ENCODE data around the gene CUX1. TPM values are rescaled to one million over a fixed set of nuclear protein-coding genes. Genes with fewer than 3 reads are reported as not detected.
"Not testable (repeated sequence)": the region's sequence is repeated elsewhere in the genome, so short reads cannot be mapped to it uniquely, and the experiment has no call there.

CUX1 gene
- total RNA-seq, 2 experiments from 2014 or later, result 30.7 to 31.2 TPM

- H3K9me3 Mint-ChIP-seq (ENCODE audit: insufficient read depth); H3K27ac Mint-ChIP-seq; POLR2A ChIA-PET; CTCF ChIA-PET; DNase-seq; H3K4me3 Mint-ChIP-seq; H3K27me3 Mint-ChIP-seq (ENCODE audit: low read depth); ATAC-seq; H3K36me3 Mint-ChIP-seq (ENCODE audit: low read depth): not testable (repeated sequence)
- peaks cover 14% of the 10 kb centered on the region for H3K4me1 Mint-ChIP-seq (ENCODE audit: low read depth)
Measured at GRCh38 chr7:101988060-101988459, 170.6 kb downstream of the CUX1 start.

GRCh38 chr7:101988513-101988912 lies 171.1 kb downstream of the CUX1 start:
- Mint-ChIP-seq H3K27me3 (ENCODE audit: low read depth) (no peaks in the 10 kb centered on the region), H3K4me1 (ENCODE audit: low read depth) (peaks cover 14% of the 10 kb centered on the region), H3K4me3 (no peak overlapping the region), H3K27ac (no peak overlapping the region), H3K36me3 (ENCODE audit: low read depth) (no peaks in the 10 kb centered on the region), H3K9me3 (ENCODE audit: insufficient read depth) (no peaks in the 10 kb centered on the region)
- no peak for DNase-seq
- ChIA-PET POLR2A (no interaction called here), CTCF (no interaction called here)
- ATAC-seq, result no peak

GRCh38 chr7:101989101-101989500 lies 171.7 kb downstream of the CUX1 start:
- no peak for DNase-seq
- no peaks in the 10 kb centered on the region for H3K27me3 Mint-ChIP-seq (ENCODE audit: low read depth)
- H3K36me3 Mint-ChIP-seq (ENCODE audit: low read depth), result no peaks in the 10 kb centered on the region
- H3K9me3 Mint-ChIP-seq (ENCODE audit: insufficient read depth), result no peaks in the 10 kb centered on the region
- CTCF ChIA-PET, result no interaction called here
- POLR2A ChIA-PET, result no interaction called here
- peaks cover 14% of the 10 kb centered on the region for H3K4me1 Mint-ChIP-seq (ENCODE audit: low read depth)
- no peak for ATAC-seq
- no peak overlapping the region for H3K27ac Mint-ChIP-seq
- H3K4me3 Mint-ChIP-seq, result no peak overlapping the region

GRCh38 chr7:101990811-101991418 lies 173.5 kb downstream of the CUX1 start:
- no peaks in the 10 kb centered on the region for H3K27me3 Mint-ChIP-seq (ENCODE audit: low read depth)
- ATAC-seq (peak; percentile 35), DNase-seq (peak; percentile 22)
- H3K9me3 Mint-ChIP-seq (ENCODE audit: insufficient read depth), result no peaks in the 10 kb centered on the region
- peak overlapping the region; percentile 48 for H3K27ac Mint-ChIP-seq
- ChIA-PET POLR2A (interaction anchor here (1.5 kb wide), 1 partner anchor 11 kb away, joined by 3 read pairs; no protein-coding TSS in a partner anchor), CTCF (interaction anchor here (0.7 kb wide), 1 partner anchor 255 kb away, joined by 3 read pairs; no protein-coding TSS in a partner anchor)
- peaks cover 10% of the 10 kb centered on the region for H3K4me1 Mint-ChIP-seq (ENCODE audit: low read depth)
- no peaks in the 10 kb centered on the region for H3K36me3 Mint-ChIP-seq (ENCODE audit: low read depth)
- peak overlapping the region; percentile 60 for H3K4me3 Mint-ChIP-seq

GRCh38 chr7:101991860-101992259 lies 174.4 kb downstream of the CUX1 start:
- CTCF ChIA-PET, result no interaction called here
- POLR2A ChIA-PET, result interaction anchor here (1.5 kb wide), 1 partner anchor 10 kb away, joined by 3 read pairs; no protein-coding TSS in a partner anchor
- H3K9me3 Mint-ChIP-seq (ENCODE audit: insufficient read depth), result no peaks in the 10 kb centered on the region
- no peak overlapping the region for H3K4me3 Mint-ChIP-seq
- DNase-seq (no peak), ATAC-seq (no peak)
- H3K36me3 Mint-ChIP-seq (ENCODE audit: low read depth), result no peaks in the 10 kb centered on the region
- no peaks in the 10 kb centered on the region for H3K27me3 Mint-ChIP-seq (ENCODE audit: low read depth)
- H3K4me1 Mint-ChIP-seq (ENCODE audit: low read depth), result peaks cover 10% of the 10 kb centered on the region
- H3K27ac Mint-ChIP-seq, result no peak overlapping the region

GRCh38 chr7:101993311-101993710 lies 175.9 kb downstream of the CUX1 start:
- H3K27ac Mint-ChIP-seq, result no peak overlapping the region
- POLR2A ChIA-PET, result no interaction called here
- H3K4me3 Mint-ChIP-seq, result no peak overlapping the region
- DNase-seq (no peak), ATAC-seq (no peak)
- H3K9me3 Mint-ChIP-seq (ENCODE audit: insufficient read depth), result no peaks in the 10 kb centered on the region
- H3K4me1 Mint-ChIP-seq (ENCODE audit: low read depth), result peaks cover 10% of the 10 kb centered on the region
- no peaks in the 10 kb centered on the region for H3K27me3 Mint-ChIP-seq (ENCODE audit: low read depth)
- CTCF ChIA-PET, result no interaction called here
- no peaks in the 10 kb centered on the region for H3K36me3 Mint-ChIP-seq (ENCODE audit: low read depth)

GRCh38 chr7:101995121-101995520 lies 177.7 kb downstream of the CUX1 start:
- Mint-ChIP-seq H3K27ac (no peak overlapping the region), H3K27me3 (ENCODE audit: low read depth) (no peaks in the 10 kb centered on the region), H3K4me3 (no peak overlapping the region)

GRCh38 chr7:101996131-101996691 lies 178.8 kb downstream of the CUX1 start:
- ATAC-seq (no peak), DNase-seq (no peak)
- Mint-ChIP-seq H3K4me3 (no peak overlapping the region), H3K4me1 (ENCODE audit: low read depth) (peaks cover 2% of the 10 kb centered on the region), H3K36me3 (ENCODE audit: low read depth) (no peaks in the 10 kb centered on the region), H3K9me3 (ENCODE audit: insufficient read depth) (no peaks in the 10 kb centered on the region), H3K27ac (no peak overlapping the region), H3K27me3 (ENCODE audit: low read depth) (no peaks in the 10 kb centered on the region)
- ChIA-PET POLR2A (no interaction called here), CTCF (no interaction called here)

More at GRCh38 chr7:101995121-101995520, 177.7 kb downstream of the CUX1 start:
- Mint-ChIP-seq H3K36me3 (ENCODE audit: low read depth) (no peaks in the 10 kb centered on the region), H3K9me3 (ENCODE audit: insufficient read depth) (no peaks in the 10 kb centered on the region), H3K4me1 (ENCODE audit: low read depth) (peaks cover 10% of the 10 kb centered on the region)
- ATAC-seq (no peak), DNase-seq (no peak)
- ChIA-PET POLR2A (no interaction called here), CTCF (interaction anchor here (0.9 kb wide), 1 partner anchor 227 kb away, joined by 3 read pairs; no protein-coding TSS in a partner anchor)

- ChIA-PET CTCF (no interaction called here), POLR2A (no interaction called here)
- Mint-ChIP-seq H3K36me3 (ENCODE audit: low read depth) (no peaks in the 10 kb centered on the region), H3K9me3 (ENCODE audit: insufficient read depth) (no peaks in the 10 kb centered on the region), H3K4me1 (ENCODE audit: low read depth) (no peaks in the 10 kb centered on the region), H3K27me3 (ENCODE audit: low read depth) (no peaks in the 10 kb centered on the region), H3K27ac (no peak overlapping the region), H3K4me3 (no peak overlapping the region)
- ATAC-seq (no peak), DNase-seq (no peak)
Measured at GRCh38 chr7:101996876-101997275, 179.4 kb downstream of the CUX1 start.

GRCh38 chr7:101998029-101998905 lies 180.8 kb downstream of the CUX1 start:
- Mint-ChIP-seq H3K4me3 (no peak overlapping the region), H3K9me3 (ENCODE audit: insufficient read depth) (no peaks in the 10 kb centered on the region), H3K36me3 (ENCODE audit: low read depth) (no peaks in the 10 kb centered on the region), H3K4me1 (ENCODE audit: low read depth) (no peaks in the 10 kb centered on the region), H3K27me3 (ENCODE audit: low read depth) (no peaks in the 10 kb centered on the region), H3K27ac (no peak overlapping the region)
- POLR2A ChIA-PET, result no interaction called here
- ATAC-seq (no peak), DNase-seq (no peak)
- CTCF ChIA-PET, result no interaction called here

- Mint-ChIP-seq H3K9me3 (ENCODE audit: insufficient read depth) (no peaks in the 10 kb centered on the region), H3K27ac (no peak overlapping the region), H3K36me3 (ENCODE audit: low read depth) (no peaks in the 10 kb centered on the region), H3K4me3 (no peak overlapping the region), H3K27me3 (ENCODE audit: low read depth) (no peaks in the 10 kb centered on the region), H3K4me1 (ENCODE audit: low read depth) (no peaks in the 10 kb centered on the region)
- ChIA-PET POLR2A (no interaction called here), CTCF (no interaction called here)
- no peak for ATAC-seq
- no peak for DNase-seq
Measured at GRCh38 chr7:101998906-101999240, 181.4 kb downstream of the CUX1 start.

- ChIA-PET POLR2A (no interaction called here), CTCF (no interaction called here)
- Mint-ChIP-seq H3K36me3 (ENCODE audit: low read depth) (no peaks in the 10 kb centered on the region), H3K4me3 (no peak overlapping the region), H3K27ac (no peak overlapping the region), H3K27me3 (ENCODE audit: low read depth) (no peaks in the 10 kb centered on the region), H3K9me3 (ENCODE audit: insufficient read depth) (no peaks in the 10 kb centered on the region), H3K4me1 (ENCODE audit: low read depth) (no peaks in the 10 kb centered on the region)
- no peak for ATAC-seq
- DNase-seq, result no peak
Measured at GRCh38 chr7:101999393-101999792, 182.0 kb downstream of the CUX1 start.

All from activated CD8-positive, alpha-beta T cell treated with anti-CD3 and anti-CD28 coated beads, Interleukin-2, amount 10 ng/mL, durations not matched to agents 7 days and 5 days (primary cell).